ENCODE results near the gene TPH2. TPM values are rescaled to one million over a fixed set of nuclear protein-coding genes. Genes with fewer than 3 reads are reported as not detected.

TPH2 gene
- total RNA-seq, 2 experiments from 2014 or later, result not detected

DNA sequence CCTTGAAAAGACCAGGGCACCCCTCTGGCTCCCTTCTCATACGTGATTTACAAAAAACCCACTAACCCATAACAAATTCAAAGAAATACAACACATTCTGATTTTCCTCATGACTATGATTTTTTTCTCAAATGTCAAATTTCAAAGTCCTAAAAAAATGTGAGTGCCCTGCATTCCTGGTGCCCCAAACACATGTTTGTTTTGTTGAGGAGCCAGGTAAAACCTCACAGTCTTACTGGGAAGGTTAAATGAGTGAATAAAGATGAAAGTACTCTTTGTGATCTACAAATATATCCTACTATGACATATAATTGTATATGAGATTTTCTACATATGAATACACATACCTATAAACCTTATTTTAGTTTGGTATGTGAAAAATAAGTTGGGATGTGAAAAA is 30.7 kb downstream of the TPH2 start:
- TF ChIP-seq, protein P1, sequence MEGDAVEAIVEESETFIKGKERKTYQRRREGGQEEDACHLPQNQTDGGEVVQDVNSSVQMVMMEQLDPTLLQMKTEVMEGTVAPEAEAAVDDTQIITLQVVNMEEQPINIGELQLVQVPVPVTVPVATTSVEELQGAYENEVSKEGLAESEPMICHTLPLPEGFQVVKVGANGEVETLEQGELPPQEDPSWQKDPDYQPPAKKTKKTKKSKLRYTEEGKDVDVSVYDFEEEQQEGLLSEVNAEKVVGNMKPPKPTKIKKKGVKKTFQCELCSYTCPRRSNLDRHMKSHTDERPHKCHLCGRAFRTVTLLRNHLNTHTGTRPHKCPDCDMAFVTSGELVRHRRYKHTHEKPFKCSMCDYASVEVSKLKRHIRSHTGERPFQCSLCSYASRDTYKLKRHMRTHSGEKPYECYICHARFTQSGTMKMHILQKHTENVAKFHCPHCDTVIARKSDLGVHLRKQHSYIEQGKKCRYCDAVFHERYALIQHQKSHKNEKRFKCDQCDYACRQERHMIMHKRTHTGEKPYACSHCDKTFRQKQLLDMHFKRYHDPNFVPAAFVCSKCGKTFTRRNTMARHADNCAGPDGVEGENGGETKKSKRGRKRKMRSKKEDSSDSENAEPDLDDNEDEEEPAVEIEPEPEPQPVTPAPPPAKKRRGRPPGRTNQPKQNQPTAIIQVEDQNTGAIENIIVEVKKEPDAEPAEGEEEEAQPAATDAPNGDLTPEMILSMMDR (IDR thresholded peaks at IDR 0.05), result no peak
- intact Hi-C loops (cut with micrococcal nuclease), result no loop called here
- ChIA-PET POLR2A (no interaction called here), CTCF (no interaction called here)
- Mint-ChIP-seq H3K4me1 (ENCODE audit: low read depth) (peaks cover 4% of the 10 kb centered on the region), H3K27me3 (peaks cover 22% of the 10 kb centered on the region), H3K36me3 (ENCODE audit: low read depth) (no peaks in the 10 kb centered on the region), H3K27ac (no peak overlapping the region), H3K9me3 (no peaks in the 10 kb centered on the region), H3K4me3 (no peak overlapping the region)
- DNase-seq (no peak), ATAC-seq (no peak)

DNA sequence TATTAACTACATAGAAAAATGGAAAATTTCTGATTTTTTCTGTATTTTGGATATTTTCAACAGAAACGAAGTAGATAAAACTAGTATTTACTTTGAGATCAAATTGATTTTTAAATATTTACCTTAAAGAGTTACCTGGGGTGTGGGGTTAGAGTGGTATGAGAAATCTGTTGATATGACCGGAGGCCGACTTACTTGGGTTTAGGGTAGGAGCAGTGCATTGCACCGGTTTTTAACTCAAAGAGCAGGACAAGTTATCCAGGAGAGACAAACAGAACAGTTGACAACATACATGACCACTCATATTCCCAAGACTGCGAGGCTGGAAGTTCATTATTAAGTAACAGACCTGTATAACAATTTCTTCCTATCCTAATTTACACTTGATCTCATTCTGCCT is 31.4 kb downstream of the TPH2 start:
- Mint-ChIP-seq H3K9me3 (no peaks in the 10 kb centered on the region), H3K36me3 (ENCODE audit: low read depth) (no peaks in the 10 kb centered on the region), H3K4me3 (no peak overlapping the region), H3K27ac (no peak overlapping the region), H3K4me1 (ENCODE audit: low read depth) (peaks cover 4% of the 10 kb centered on the region), H3K27me3 (peaks cover 20% of the 10 kb centered on the region)
- ATAC-seq (no peak), DNase-seq (no peak)
- ChIA-PET CTCF (no interaction called here), POLR2A (no interaction called here)
- TF ChIP-seq, protein P1 (IDR thresholded peaks at IDR 0.05), result no peak
- intact Hi-C loops (cut with micrococcal nuclease), result no loop called here

- POLR2A ChIA-PET, result no interaction called here
- DNase-seq, result no peak
- Mint-ChIP-seq H3K36me3 (ENCODE audit: low read depth) (no peaks in the 10 kb centered on the region), H3K27ac (no peak overlapping the region), H3K9me3 (no peaks in the 10 kb centered on the region), H3K4me3 (no peak overlapping the region), H3K27me3 (peaks cover 12% of the 10 kb centered on the region), H3K4me1 (ENCODE audit: low read depth) (peaks cover 4% of the 10 kb centered on the region)
- CTCF ChIA-PET, result no interaction called here
- intact Hi-C loops (cut with micrococcal nuclease), result no loop called here
- TF ChIP-seq, protein P1 (IDR thresholded peaks at IDR 0.05), result no peak
- ATAC-seq, result no peak
These were observed 33.9 kb downstream of the TPH2 start for GRCh38 chr12:71972441-71973074.

DNA sequence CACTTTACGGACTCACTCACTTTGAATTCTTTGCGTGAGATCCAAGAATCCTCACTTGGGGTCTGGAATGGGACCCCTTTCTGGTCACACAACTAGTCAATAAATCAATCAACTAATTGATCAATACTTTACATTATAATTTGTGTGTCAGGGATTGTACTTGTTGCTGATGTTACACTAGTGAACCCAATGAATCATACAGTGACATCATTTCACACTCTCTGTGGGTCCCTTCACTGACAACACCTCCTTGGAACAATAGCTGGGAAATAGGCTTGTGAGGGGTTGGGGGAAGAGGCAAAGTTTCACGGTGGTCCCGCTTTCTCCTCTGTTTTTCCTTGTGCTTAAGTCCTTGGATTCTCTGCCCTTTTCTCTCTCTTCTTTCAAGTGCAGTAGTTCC is 35.0 kb downstream of the TPH2 start:
- intact Hi-C loops (cut with micrococcal nuclease), result no loop called here
- H3K27me3 Mint-ChIP-seq, result peaks cover 7% of the 10 kb centered on the region
- ATAC-seq (peak; percentile 37), DNase-seq (no peak)
- no peak overlapping the region for H3K27ac Mint-ChIP-seq
- TF ChIP-seq, protein P1 (IDR thresholded peaks at IDR 0.05), result no peak
- H3K9me3 Mint-ChIP-seq, result no peaks in the 10 kb centered on the region
- no peaks in the 10 kb centered on the region for H3K36me3 Mint-ChIP-seq (ENCODE audit: low read depth)
- peaks cover 4% of the 10 kb centered on the region for H3K4me1 Mint-ChIP-seq (ENCODE audit: low read depth)
- H3K4me3 Mint-ChIP-seq, result no peak overlapping the region
- CTCF ChIA-PET, result no interaction called here
- POLR2A ChIA-PET, result no interaction called here

- CTCF ChIA-PET, result interaction anchor here (0.6 kb wide), 1 partner anchor 265 kb away, joined by 3 read pairs; no protein-coding TSS in a partner anchor
- Mint-ChIP-seq H3K4me1 (ENCODE audit: low read depth) (no peaks in the 10 kb centered on the region), H3K27ac (no peak overlapping the region), H3K27me3 (peaks cover 11% of the 10 kb centered on the region), H3K9me3 (no peaks in the 10 kb centered on the region), H3K4me3 (no peak overlapping the region), H3K36me3 (ENCODE audit: low read depth) (no peaks in the 10 kb centered on the region)
- no peak for ATAC-seq
- DNase-seq, result no peak
- TF ChIP-seq, protein P1 (IDR thresholded peaks at IDR 0.05), result no peak
- POLR2A ChIA-PET, result no interaction called here
- intact Hi-C loops (cut with micrococcal nuclease), result no loop called here
These were observed 41.9 kb downstream of the TPH2 start for GRCh38 chr12:71980538-71980937.
